Colonic mucosa (tissue), 4 donors: ENCODE results near the gene THY1. TPM values are rescaled to one million over a fixed set of nuclear protein-coding genes. Genes with fewer than 3 reads are reported as not detected.

Source experiments
- DNase-seq: peaks from one replicate; pipeline ENCODE4 v3.0.0-alpha.2; 2020
- H3K27ac ChIP-seq: fragments of 200-600 bp; one replicate; pipeline ENCODE4 v1.8.0; 2021
- H3K27me3 ChIP-seq: fragments of 200-600 bp; one replicate; pipeline ENCODE4 v1.8.0; 2021
- H3K36me3 ChIP-seq: fragments of 200-600 bp; one replicate; pipeline ENCODE4 v1.8.0; 2021
- H3K4me1 ChIP-seq: fragments of 200-600 bp; one replicate; pipeline ENCODE4 v1.8.0; 2021; ENCODE audit warnings: mild to moderate bottlenecking
- H3K4me3 ChIP-seq: fragments of 200-600 bp; one replicate; pipeline ENCODE4 v1.8.0; 2021
- H3K9ac ChIP-seq, 2 donors: one replicate each; pipeline ENCODE4 v1.7.0; 2013; ENCODE audit warnings: control low read depth in 2 of 2, low read depth in 2 of 2, low read length in 2 of 2
- H3K9me3 ChIP-seq: fragments of 200-600 bp; one replicate; pipeline ENCODE4 v1.8.0; 2021
- intact Hi-C: fragments of 100-400 bp; cut with DNase I; formaldehyde crosslinking; loops from one replicate; pipeline ENCODE4 v1.14.1; 2022
- total RNA-seq, 2 donors: library from RNA; stranded (reverse); fragmentation: NEBNext Ultra II Directional in 1 of 2; extraction: Animal tissue kit (Norgen Biotek cat#: 25700) in 1 of 2; gene quantifications; one replicate each; pipeline ENCODE4 v1.2.1, GENCODE V29; 2021
- TF ChIP-seq, protein P1 (sequence below): fragments of 200-600 bp; IDR thresholded peaks from one replicate; pipeline ENCODE4 v1.8.0; 2022; ENCODE audit warnings: antibody characterized with exemption, mild to moderate bottlenecking
- donor health status: healthy.
- donor health status: DM: no; HTN: no; CAD: no.
- donor health status: DM: no; HTN: no; CAD: no.

Gene THY1
- total RNA-seq, 2 donors from 2014 or later = 6.6 to 6.9 TPM

DNA sequence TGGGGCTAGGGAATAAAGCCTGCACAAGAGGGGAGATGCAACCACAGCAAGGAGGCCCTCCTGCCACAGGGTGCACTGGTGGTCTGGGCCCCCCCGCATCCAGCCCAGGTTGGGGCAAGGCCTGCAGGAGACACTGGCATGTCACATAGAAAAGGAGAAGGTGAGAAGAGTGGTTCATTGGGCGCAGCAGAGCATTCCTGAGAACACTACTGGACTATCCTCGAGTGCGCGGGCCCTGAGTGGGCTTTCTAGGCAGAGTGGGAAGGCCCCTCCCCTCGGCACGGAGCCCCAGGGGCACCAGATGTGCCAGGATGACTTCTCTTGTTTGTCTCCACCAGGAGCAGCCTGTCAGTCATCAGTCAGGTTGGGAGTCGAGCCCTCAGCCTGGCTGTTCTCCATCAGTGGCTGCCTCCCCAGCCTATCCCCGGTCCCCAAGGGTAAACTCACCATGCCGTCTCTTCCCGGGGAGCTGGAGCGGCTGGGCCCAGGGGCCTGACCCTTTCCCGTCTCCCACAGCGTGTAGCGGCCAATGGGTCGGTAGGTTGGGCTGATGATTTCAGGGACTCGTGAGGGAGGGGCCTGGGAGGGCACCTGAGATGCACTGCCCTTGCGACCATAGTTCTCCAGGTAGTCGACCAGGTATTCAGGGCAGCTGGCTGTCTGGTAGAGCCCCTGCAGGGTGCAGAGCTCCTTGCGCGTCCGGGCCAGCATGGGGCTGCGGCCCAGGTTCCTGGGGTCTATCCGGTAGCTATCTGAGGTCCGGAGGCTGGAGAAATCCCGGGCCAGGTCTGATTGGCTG is 50.5 kb downstream of the THY1 start:
- Histone ChIP-seq H3K9me3 (no peaks in the 10 kb centered on the region), H3K27ac (no peak overlapping the region), H3K9ac (no peak overlapping the region), H3K4me1 (peaks cover 19% of the 10 kb centered on the region), H3K36me3 (no peaks in the 10 kb centered on the region), H3K27me3 (no peaks in the 10 kb centered on the region), H3K4me3 (no peak overlapping the region)
- TF ChIP-seq, protein P1, sequence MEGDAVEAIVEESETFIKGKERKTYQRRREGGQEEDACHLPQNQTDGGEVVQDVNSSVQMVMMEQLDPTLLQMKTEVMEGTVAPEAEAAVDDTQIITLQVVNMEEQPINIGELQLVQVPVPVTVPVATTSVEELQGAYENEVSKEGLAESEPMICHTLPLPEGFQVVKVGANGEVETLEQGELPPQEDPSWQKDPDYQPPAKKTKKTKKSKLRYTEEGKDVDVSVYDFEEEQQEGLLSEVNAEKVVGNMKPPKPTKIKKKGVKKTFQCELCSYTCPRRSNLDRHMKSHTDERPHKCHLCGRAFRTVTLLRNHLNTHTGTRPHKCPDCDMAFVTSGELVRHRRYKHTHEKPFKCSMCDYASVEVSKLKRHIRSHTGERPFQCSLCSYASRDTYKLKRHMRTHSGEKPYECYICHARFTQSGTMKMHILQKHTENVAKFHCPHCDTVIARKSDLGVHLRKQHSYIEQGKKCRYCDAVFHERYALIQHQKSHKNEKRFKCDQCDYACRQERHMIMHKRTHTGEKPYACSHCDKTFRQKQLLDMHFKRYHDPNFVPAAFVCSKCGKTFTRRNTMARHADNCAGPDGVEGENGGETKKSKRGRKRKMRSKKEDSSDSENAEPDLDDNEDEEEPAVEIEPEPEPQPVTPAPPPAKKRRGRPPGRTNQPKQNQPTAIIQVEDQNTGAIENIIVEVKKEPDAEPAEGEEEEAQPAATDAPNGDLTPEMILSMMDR = no peak
- intact Hi-C loops = loop anchor here (2.0 kb wide), 1 partner anchor 16 kb away; no protein-coding TSS in a partner anchor
- DNase-seq = no peak

DNA sequence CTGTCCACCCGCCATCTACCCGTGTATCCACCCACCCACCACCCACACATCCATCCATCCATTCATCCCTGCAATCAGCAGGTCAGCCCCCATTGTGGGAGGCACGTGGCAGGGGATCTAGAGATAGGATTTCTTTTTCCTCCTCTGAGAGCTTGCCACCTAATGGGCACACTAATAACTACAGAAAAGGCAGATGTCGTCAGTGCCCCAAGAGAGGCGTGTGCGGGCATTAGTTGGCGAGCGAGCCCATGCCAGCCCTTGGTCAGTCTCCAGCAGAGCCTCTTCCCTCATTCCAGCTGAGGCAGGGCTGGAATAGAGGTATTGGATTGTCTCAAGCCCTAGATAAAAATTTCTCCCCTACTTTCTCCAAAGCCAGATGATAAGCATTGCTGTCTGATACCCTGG is 51.2 kb downstream of the THY1 start:
- no peak for DNase-seq
- Histone ChIP-seq H3K9ac (no peak overlapping the region), H3K4me3 (no peak overlapping the region), H3K9me3 (no peaks in the 10 kb centered on the region), H3K27ac (no peak overlapping the region), H3K4me1 (peaks cover 23% of the 10 kb centered on the region), H3K27me3 (no peaks in the 10 kb centered on the region), H3K36me3 (no peaks in the 10 kb centered on the region)
- intact Hi-C loops = loop anchor here (2.0 kb wide), 1 partner anchor 15 kb away; no protein-coding TSS in a partner anchor
- TF ChIP-seq, protein P1 = no peak

DNA sequence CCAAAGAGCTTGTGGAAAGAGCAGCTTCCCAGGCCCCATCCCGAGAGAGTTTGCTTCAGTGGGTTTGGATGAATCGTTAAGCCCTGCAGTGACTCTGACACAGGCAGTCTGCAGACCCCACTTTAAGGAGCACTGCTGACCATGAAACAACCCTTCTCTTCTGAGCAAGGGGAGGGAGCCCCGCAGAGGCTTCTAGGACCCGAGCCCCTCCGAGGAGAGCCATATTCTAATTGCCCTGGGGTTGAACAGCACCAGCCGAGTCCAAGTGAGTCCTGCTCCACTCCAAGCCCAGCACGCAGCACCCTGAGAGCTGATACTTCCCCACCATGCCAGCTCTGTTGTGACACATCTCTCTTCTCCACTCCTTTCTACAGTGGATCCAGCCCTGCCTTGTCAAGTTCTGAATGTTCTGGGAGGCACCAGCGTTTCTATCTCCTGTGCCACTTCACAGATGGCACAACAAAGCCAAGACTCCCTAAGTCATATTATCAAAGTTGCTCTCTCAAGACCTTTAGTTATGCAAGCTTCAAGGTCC is 51.8 kb downstream of the THY1 start:
- H3K36me3 ChIP-seq = no peaks in the 10 kb centered on the region
- H3K27ac ChIP-seq = peak overlapping the region; percentile 70
- DNase-seq = no peak
- TF ChIP-seq, protein P1 = no peak
- no peak overlapping the region for H3K4me3 ChIP-seq
- H3K9me3 ChIP-seq = no peaks in the 10 kb centered on the region
- H3K4me1 ChIP-seq = peaks cover 23% of the 10 kb centered on the region
- H3K27me3 ChIP-seq = no peaks in the 10 kb centered on the region
- intact Hi-C loops = no loop called here
- H3K9ac ChIP-seq = peak overlapping the region in 1 of 2 donors; percentile 68

DNA sequence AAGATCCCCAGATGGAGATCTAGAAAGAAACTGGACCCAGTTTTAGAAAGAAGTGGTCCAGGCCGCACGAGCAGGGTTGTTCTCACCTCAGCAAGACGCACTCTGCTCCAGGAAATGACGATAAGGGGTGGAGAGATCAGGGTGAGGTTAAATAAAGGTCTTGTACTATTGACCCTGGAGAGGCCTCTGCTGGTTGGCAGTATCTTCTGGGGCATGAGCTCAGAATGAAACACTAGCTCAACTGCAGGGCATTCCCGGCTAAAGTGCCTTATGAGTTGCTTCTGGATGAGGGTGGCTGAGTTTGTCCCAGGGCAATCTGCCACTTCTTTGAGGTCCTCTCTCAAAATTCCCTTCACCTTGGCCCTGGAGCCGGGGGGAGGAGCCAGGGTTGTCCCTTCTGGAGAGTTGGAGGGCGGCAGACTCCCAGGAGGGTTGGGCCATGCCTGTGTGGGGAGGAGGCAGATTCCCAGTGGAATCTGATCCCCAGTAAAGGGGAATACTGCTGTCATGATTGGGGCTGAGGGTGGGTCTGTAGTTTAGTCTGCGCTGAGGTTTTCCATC is 52.4 kb downstream of the THY1 start:
- Histone ChIP-seq H3K36me3 (no peaks in the 10 kb centered on the region), H3K9ac (peak overlapping the region in 1 of 2 donors; percentile 68), H3K27ac (peak overlapping the region; percentile 70), H3K9me3 (no peaks in the 10 kb centered on the region), H3K4me3 (no peak overlapping the region), H3K27me3 (no peaks in the 10 kb centered on the region), H3K4me1 (peaks cover 25% of the 10 kb centered on the region)
- peak; percentile 66 for DNase-seq
- intact Hi-C loops = no loop called here
- TF ChIP-seq, protein P1 = no peak

DNA sequence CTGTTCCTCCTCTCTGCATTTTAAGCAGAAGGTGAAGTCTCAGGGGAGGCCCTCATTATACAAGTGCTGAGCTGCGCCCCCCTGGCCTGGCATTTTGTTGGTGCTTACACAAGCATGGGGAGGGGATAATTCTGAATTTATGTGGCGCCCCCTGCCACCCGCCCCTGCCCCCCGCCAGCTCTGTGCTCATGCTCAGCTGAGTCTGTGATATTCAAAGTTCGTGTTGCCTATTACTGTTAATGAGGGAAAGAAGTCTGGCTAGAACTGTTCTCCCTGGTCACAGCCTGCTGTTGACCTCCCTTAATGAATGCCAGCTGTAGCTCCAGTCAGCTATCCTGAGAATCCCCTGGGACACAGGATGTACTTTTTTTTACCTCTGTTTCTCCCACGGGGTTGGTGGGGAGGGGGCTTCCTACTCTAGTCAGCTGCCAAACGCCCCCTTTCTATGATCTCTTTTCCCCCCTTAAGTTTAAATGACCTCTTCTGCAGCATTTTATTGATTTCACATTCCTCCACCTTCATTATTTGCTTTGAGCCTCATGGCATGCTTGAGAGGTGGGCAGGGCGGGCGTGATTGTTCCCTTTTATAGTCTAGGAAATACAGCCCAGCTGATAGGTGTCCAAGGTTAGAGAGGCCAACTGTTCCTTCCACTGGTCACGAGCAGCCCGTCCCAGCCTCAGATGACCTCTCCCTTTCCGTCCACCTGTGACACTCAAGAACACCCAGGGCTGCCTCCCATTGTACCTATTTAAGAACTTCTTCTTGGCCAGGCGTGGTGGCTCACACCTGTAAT is 53.6 kb downstream of the THY1 start:
- H3K4me3 ChIP-seq = no peak overlapping the region
- H3K4me1 ChIP-seq = peaks cover 29% of the 10 kb centered on the region
- DNase-seq = peak; percentile 63
- no peaks in the 10 kb centered on the region for H3K36me3 ChIP-seq
- no peaks in the 10 kb centered on the region for H3K9me3 ChIP-seq
- intact Hi-C loops = no loop called here
- H3K27ac ChIP-seq = peak overlapping the region; percentile 70
- no peaks in the 10 kb centered on the region for H3K27me3 ChIP-seq
- TF ChIP-seq, protein P1 = no peak
- peak overlapping the region in 1 of 2 donors; percentile 73 for H3K9ac ChIP-seq
